Neural cell (in vitro differentiated cells): ENCODE data around the gene TEX19. TPM values are rescaled to one million over a fixed set of nuclear protein-coding genes. Genes with fewer than 3 reads are reported as not detected.

Experiments used
- H2AFZ ChIP-seq: fragments of 200-600, 300-800 bp; sonication (generic), shearing (Covaris generic); 2 replicates; pipeline ENCODE4 v1.6.0; 2014; ENCODE audit warnings: low read depth, mild to moderate bottlenecking, antibody characterized with exemption, low read length, moderate library complexity
- H3F3A ChIP-seq: fragments of 200-600 bp; shearing (Covaris generic); 2 replicates; pipeline ENCODE4 v1.6.1; 2016; ENCODE audit warnings: mild to moderate bottlenecking, moderate library complexity, mixed read lengths, antibody characterized with exemption, low read length; ENCODE audit not compliant: insufficient read depth, poor library complexity, severe bottlenecking
- H3K27ac ChIP-seq: fragments of 200-600, 300-800 bp; sonication (generic), shearing (Covaris generic); 2 replicates; pipeline ENCODE4 v1.5.1; 2014; ENCODE audit warnings: mild to moderate bottlenecking, low read length, moderate library complexity
- H3K27me3 ChIP-seq: fragments of 300-800, 200-600 bp; sonication (generic), shearing (Covaris generic); 2 replicates; pipeline ENCODE4 v1.6.0; 2014; ENCODE audit warnings: mild to moderate bottlenecking, low read depth, low read length, moderate library complexity; ENCODE audit not compliant: insufficient read depth
- H3K36me3 ChIP-seq: fragments of 300-800, 200-600 bp; sonication (generic), shearing (Covaris generic); 2 replicates; pipeline ENCODE4 v1.5.1; 2014; ENCODE audit warnings: mild to moderate bottlenecking, antibody characterized with exemption, low read length, moderate library complexity; ENCODE audit not compliant: insufficient read depth
- H3K4me2 ChIP-seq: fragments of 300-800, 200-600 bp; sonication (generic), shearing (Covaris generic); 2 replicates; pipeline ENCODE4 v1.6.0; 2014; ENCODE audit warnings: mild to moderate bottlenecking, low read length
- H3K4me3 ChIP-seq: fragments of 300-800, 200-600 bp; sonication (generic), shearing (Covaris generic); 2 replicates; pipeline ENCODE4 v1.5.1; 2014; ENCODE audit warnings: mild to moderate bottlenecking, low read length, moderate library complexity
- H3K79me2 ChIP-seq: fragments of 200-600 bp; shearing (Covaris generic); replicated peaks from 2 replicates; pipeline ENCODE4 v1.6.0; 2014; ENCODE audit warnings: mild to moderate bottlenecking, low read length, moderate library complexity; ENCODE audit not compliant: insufficient read depth
- H3K9ac ChIP-seq: fragments of 300-800, 200-600 bp; sonication (generic), shearing (Covaris generic); 2 replicates; pipeline ENCODE4 v1.6.1; 2016; ENCODE audit warnings: mild to moderate bottlenecking, low read length, mixed read lengths
- H3K9me2 ChIP-seq: fragments of 200-600 bp; shearing (Covaris generic); 2 replicates; pipeline ENCODE4 v1.6.1; 2016; ENCODE audit warnings: mild to moderate bottlenecking, low read length, mixed read lengths; ENCODE audit not compliant: insufficient read depth
- H3K9me3 ChIP-seq: fragments of 200-600, 300-800 bp; sonication (generic), shearing (Covaris generic); 2 replicates; pipeline ENCODE4 v1.6.1; 2016; ENCODE audit warnings: mild to moderate bottlenecking, mixed run types, low read length, moderate library complexity, mixed read lengths
- H4K20me1 ChIP-seq: fragments of 200-600 bp; shearing (Covaris generic); 2 replicates; pipeline ENCODE4 v1.6.1; 2016; ENCODE audit warnings: mild to moderate bottlenecking, mixed run types; ENCODE audit not compliant: insufficient read depth
- CTCF ChIP-seq: fragments of 450-650 bp; IDR thresholded peaks from 2 replicates; pipeline ENCODE4 v1.5.1; 2014; ENCODE audit warnings: antibody characterized with exemption, mild to moderate bottlenecking, moderate library complexity; ENCODE audit not compliant: poor library complexity, severe bottlenecking
- EP300 ChIP-seq: fragments of 450-650 bp; conservative IDR thresholded peaks from 2 replicates; pipeline ENCODE4 v1.6.1; 2014; ENCODE audit warnings: antibody characterized with exemption, mild to moderate bottlenecking, moderate library complexity; ENCODE audit not compliant: poor library complexity, severe bottlenecking
- EZH2 ChIP-seq: fragments of 200-600, 300-800 bp; shearing (Covaris generic), sonication (generic); IDR thresholded peaks from 2 replicates; pipeline ENCODE4 v1.6.1; 2014; ENCODE audit warnings: antibody characterized with exemption, low read length, borderline replicate concordance, mild to moderate bottlenecking; ENCODE audit not compliant: insufficient read depth, poor library complexity, severe bottlenecking
- MXI1 ChIP-seq: fragments of 450-650 bp; conservative IDR thresholded peaks from 2 replicates; pipeline ENCODE4 v1.6.1; 2014; ENCODE audit warnings: antibody characterized with exemption, mild to moderate bottlenecking; ENCODE audit not compliant: poor library complexity, severe bottlenecking
- POLR2AphosphoS5 ChIP-seq: IDR thresholded peaks from 2 replicates; pipeline ENCODE4 v1.6.1; 2012
- RAD21 ChIP-seq: fragments of 450-650 bp; conservative IDR thresholded peaks from 2 replicates; pipeline ENCODE4 v1.6.1; 2014; ENCODE audit warnings: antibody characterized with exemption, mild to moderate bottlenecking, moderate library complexity
- REST ChIP-seq: IDR thresholded peaks from 2 replicates; pipeline ENCODE4 v1.6.1; 2012; ENCODE audit warnings: borderline replicate concordance
- SMC3 ChIP-seq: fragments of 450-650 bp; conservative IDR thresholded peaks from 2 replicates; pipeline ENCODE4 v1.6.1; 2014; ENCODE audit warnings: antibody characterized with exemption, mild to moderate bottlenecking, moderate library complexity; ENCODE audit not compliant: poor library complexity
- TAF1 ChIP-seq: IDR thresholded peaks from 2 replicates; pipeline ENCODE4 v1.6.1; 2012; ENCODE audit warnings: low read depth
- polyA plus RNA-seq: library from polyadenylated mRNA; depleted of rRNA; stranded (reverse); fragments of >200 nt; gene quantifications from 2 replicates; pipeline ENCODE4 v1.2.3, GENCODE V29; 2014

Gene TEX19
- polyA plus RNA-seq, 1 donor from 2014 or later: not detected

- no peak overlapping the region for H3K4me2 ChIP-seq
- no peak overlapping the region for H3K27ac ChIP-seq
- H3K36me3 ChIP-seq: no peaks in the 10 kb centered on the region
- no peak overlapping the region for H3K9ac ChIP-seq
- H4K20me1 ChIP-seq: no peaks in the 10 kb centered on the region
- H3F3A ChIP-seq: no peaks in the 10 kb centered on the region
- H3K4me3 ChIP-seq: no peak overlapping the region
- TF ChIP-seq REST (no peak), CTCF (no peak), EZH2 (no peak), MXI1 (no peak), SMC3 (no peak), RAD21 (no peak), TAF1 (no peak)
- H3K27me3 ChIP-seq: peaks cover 17% of the 10 kb centered on the region
- no peaks in the 10 kb centered on the region for H3K79me2 ChIP-seq
- H3K9me3 ChIP-seq: no peaks in the 10 kb centered on the region
- H3K9me2 ChIP-seq: no peaks in the 10 kb centered on the region
- no peak overlapping the region for H2AFZ ChIP-seq
Observed at GRCh38 chr17:82338858-82339633, 20.0 kb upstream of the TEX19 start.

- Histone ChIP-seq H4K20me1 (no peaks in the 10 kb centered on the region), H3K9ac (no peak overlapping the region), H3K27me3 (peaks cover 8% of the 10 kb centered on the region), H3K36me3 (no peaks in the 10 kb centered on the region), H2AFZ (no peak overlapping the region), H3K4me2 (no peak overlapping the region), H3K79me2 (no peaks in the 10 kb centered on the region), H3K9me3 (no peaks in the 10 kb centered on the region), H3F3A (no peaks in the 10 kb centered on the region), H3K9me2 (no peaks in the 10 kb centered on the region), H3K4me3 (no peak overlapping the region), H3K27ac (no peak overlapping the region)
- TF ChIP-seq MXI1: no peak
- no peak for TF ChIP-seq REST
- TF ChIP-seq POLR2AphosphoS5: no peak
- TF ChIP-seq EP300: no peak
- no peak for TF ChIP-seq CTCF
- no peak for TF ChIP-seq EZH2
- TF ChIP-seq SMC3: no peak
- TF ChIP-seq RAD21: no peak
- TF ChIP-seq TAF1: no peak
Observed at GRCh38 chr17:82339634-82340580, 19.1 kb upstream of the TEX19 start.
